GM23338 (cell line): ENCODE results near the gene MORC4. TPM values are rescaled to one million over a fixed set of nuclear protein-coding genes. Genes with fewer than 3 reads are reported as not detected.

Source experiments
- ATAC-seq: fragments of 200-7000 bp; cut with Tn5 transposase; 3 replicates; pipeline ENCODE4 v1.9.1; 2020
- DNase-seq: peaks from one replicate; pipeline ENCODE4 v3.0.0-alpha.2; 2015; ENCODE audit warnings: low spot score
- H2AFZ ChIP-seq: fragments of 200-600 bp; sonication (generic); 2 replicates; pipeline ENCODE4 v1.8.0; 2016; ENCODE audit warnings: antibody characterized with exemption, mild to moderate bottlenecking, moderate library complexity
- H3F3A ChIP-seq: fragments of 200-600 bp; sonication (generic); replicated peaks from 2 replicates; pipeline ENCODE4 v1.8.0; 2017; ENCODE audit warnings: antibody characterized with exemption, mixed run types, low read depth
- H3K27ac ChIP-seq: fragments of 200-600 bp; sonication (generic); 2 replicates; pipeline ENCODE4 v1.6.1; 2016; ENCODE audit warnings: low read depth
- H3K27me3 ChIP-seq: fragments of 200-600 bp; sonication (generic); 2 replicates; pipeline ENCODE4 v1.8.0; 2016; ENCODE audit warnings: mild to moderate bottlenecking, mixed run types, moderate library complexity; ENCODE audit not compliant: insufficient read depth
- H3K36me3 ChIP-seq: fragments of 200-600 bp; sonication (generic); 2 replicates; pipeline ENCODE4 v1.8.0; 2016; ENCODE audit warnings: mild to moderate bottlenecking; ENCODE audit not compliant: insufficient read depth
- H3K4me1 ChIP-seq: fragments of 200-600 bp; sonication (generic); 2 replicates; pipeline ENCODE4 v1.8.0; 2016; ENCODE audit warnings: mild to moderate bottlenecking, moderate library complexity; ENCODE audit not compliant: insufficient read depth
- H3K4me2 ChIP-seq: fragments of 200-600 bp; sonication (generic); 2 replicates; pipeline ENCODE4 v1.7.1; 2017; ENCODE audit warnings: mixed run types
- H3K4me3 ChIP-seq: fragments of 200-600 bp; sonication (generic); 2 replicates; pipeline ENCODE4 v1.6.1; 2016; ENCODE audit warnings: mixed run types
- H3K79me2 ChIP-seq: fragments of 200-600 bp; sonication (generic); replicated peaks from 2 replicates; pipeline ENCODE4 v1.8.0; 2017; ENCODE audit warnings: mild to moderate bottlenecking; ENCODE audit not compliant: insufficient read depth
- H3K9me2 ChIP-seq: fragments of 200-600 bp; sonication (generic); 2 replicates; pipeline ENCODE4 v1.8.0; 2017; ENCODE audit not compliant: insufficient read depth
- H4K20me1 ChIP-seq: fragments of 200-600 bp; sonication (generic); replicated peaks from 2 replicates; pipeline ENCODE4 v1.8.0; 2017; ENCODE audit warnings: mild to moderate bottlenecking; ENCODE audit not compliant: insufficient read depth
- H3K27ac Mint-ChIP-seq: 2 replicates; pipeline ENCODE4 v1.8.0; 2020; ENCODE audit warnings: inconsistent platforms, mild to moderate bottlenecking, moderate library complexity, mixed read lengths
- H3K27me3 Mint-ChIP-seq: 3 replicates; pipeline ENCODE4 v1.8.0; 2022; ENCODE audit warnings: low read depth, mild to moderate bottlenecking, moderate library complexity, mixed read lengths, inconsistent platforms; ENCODE audit not compliant: insufficient read depth, poor library complexity
- H3K36me3 Mint-ChIP-seq: 3 replicates; pipeline ENCODE4 v1.8.0; 2021; ENCODE audit warnings: low read depth, mild to moderate bottlenecking, inconsistent platforms, moderate library complexity, mixed read lengths
- H3K4me1 Mint-ChIP-seq: 3 replicates; pipeline ENCODE4 v1.8.0; 2020; ENCODE audit warnings: mild to moderate bottlenecking, inconsistent platforms, mixed read lengths
- H3K4me3 Mint-ChIP-seq: 3 replicates; pipeline ENCODE4 v1.8.0; 2021; ENCODE audit warnings: moderate library complexity, mild to moderate bottlenecking, inconsistent platforms, mixed read lengths
- H3K9me3 Mint-ChIP-seq: 3 replicates; pipeline ENCODE4 v1.8.0; 2020; ENCODE audit warnings: moderate library complexity, mild to moderate bottlenecking, inconsistent platforms, mixed read lengths
- CREB1 ChIP-seq: fragments of 250-450 bp; sonication (Bioruptor Pico); IDR thresholded peaks from 2 replicates; pipeline ENCODE4 v1.5.0; 2020; ENCODE audit warnings: low read depth, mild to moderate bottlenecking, moderate library complexity
- EZH2 ChIP-seq: fragments of 200-600 bp; sonication (generic); IDR thresholded peaks from one replicate; pipeline ENCODE4 v1.8.0; 2017; ENCODE audit warnings: antibody characterized with exemption, mild to moderate bottlenecking, low read depth; ENCODE audit not compliant: unreplicated experiment
- EZH2phosphoT487 ChIP-seq: fragments of 200-600 bp; sonication (generic); IDR thresholded peaks from one replicate; pipeline ENCODE4 v1.8.1; 2018; ENCODE audit warnings: antibody characterized with exemption; ENCODE audit not compliant: unreplicated experiment
- JUNB ChIP-seq: IDR thresholded peaks from one replicate; pipeline ENCODE4 v1.6.1; 2016; ENCODE audit warnings: antibody characterized with exemption; ENCODE audit not compliant: unreplicated experiment
- NANOG ChIP-seq: IDR thresholded peaks from 2 replicates; pipeline ENCODE4 v1.6.1; 2016; ENCODE audit warnings: antibody characterized with exemption, borderline replicate concordance
- POLR2AphosphoS5 ChIP-seq: IDR thresholded peaks from 2 replicates; pipeline ENCODE4 v1.6.1; 2016; ENCODE audit warnings: antibody characterized with exemption, low read depth
- REST ChIP-seq: IDR thresholded peaks from one replicate; pipeline ENCODE4 v1.6.1; 2018; ENCODE audit warnings: antibody characterized with exemption; ENCODE audit not compliant: unreplicated experiment
- STAT1 ChIP-seq: IDR thresholded peaks from one replicate; pipeline ENCODE4 v1.6.1; 2016; ENCODE audit warnings: antibody characterized with exemption; ENCODE audit not compliant: unreplicated experiment
- ZNF114 ChIP-seq: fragments of 250-450 bp; sonication (Bioruptor Pico); IDR thresholded peaks from 2 replicates; pipeline ENCODE4 v1.5.0; 2020; ENCODE audit warnings: mild to moderate bottlenecking, moderate library complexity
- ZNF331 ChIP-seq: fragments of 250-450 bp; sonication (Bioruptor Pico); IDR thresholded peaks from 2 replicates; pipeline ENCODE4 v1.5.0; 2020; ENCODE audit warnings: low read depth, mild to moderate bottlenecking, moderate library complexity
- polyA plus RNA-seq: library from polyadenylated mRNA; unstranded; fragments of >200 nt; fragmentation: Nextera tagmentation; extraction: Ambion mirVana; gene quantifications from 2 replicates; pipeline ENCODE4 v1.2.1, GENCODE V29; 2016
- total RNA-seq: library from RNA; depleted of rRNA; stranded (reverse); fragments of >200 nt; shearing (Covaris generic); gene quantifications from 2 replicates; pipeline ENCODE4 v1.2.3, GENCODE V29; 2014
- TF ChIP-seq, protein P1 (sequence below), 2 experiments: fragments of 200-600 bp in 1 of 2; sonication (generic) in 1 of 2; conservative IDR thresholded peaks; 2 replicates each; pipeline versions ENCODE4 v1.5.1 to v1.6.1; 2016 to 2017; ENCODE audit warnings: antibody characterized with exemption in 2 of 2, low read depth in 2 of 2, mild to moderate bottlenecking in 2 of 2, moderate library complexity in 1 of 2

MORC4 gene
- total and polyA plus RNA-seq, 2 experiments from 2014 or later: 1.6 to 1.7 TPM

DNA sequence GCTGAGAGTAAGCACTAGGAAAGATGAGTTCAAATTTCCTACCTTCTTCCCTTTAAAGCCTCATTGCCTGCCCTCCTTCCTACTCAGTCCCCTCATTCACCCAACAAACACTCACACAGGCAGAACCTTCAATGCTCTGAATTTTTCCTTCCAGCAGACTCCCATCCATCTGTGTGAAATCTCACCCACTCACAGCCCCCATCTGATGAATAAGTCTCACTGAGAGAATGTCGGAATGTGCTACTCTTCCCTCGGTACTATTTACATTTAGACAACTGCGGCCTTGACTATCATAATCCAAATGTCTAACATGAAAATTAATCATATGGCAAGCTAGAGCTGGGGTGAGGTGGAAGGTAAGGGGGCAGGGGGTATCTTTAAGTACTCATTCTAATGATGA, 60.4 kb downstream of the MORC4 start:
- H3K4me1 Mint-ChIP-seq: no peaks in the 10 kb centered on the region
- no peak overlapping the region for H3K4me2 ChIP-seq
- no peak overlapping the region for H3K4me3 Mint-ChIP-seq
- no peaks in the 10 kb centered on the region for H3K36me3 ChIP-seq
- no peaks in the 10 kb centered on the region for H3K4me1 ChIP-seq
- H4K20me1 ChIP-seq: no peaks in the 10 kb centered on the region
- no peaks in the 10 kb centered on the region for H3K27me3 Mint-ChIP-seq
- H3K27ac ChIP-seq: no peak overlapping the region
- H3K36me3 Mint-ChIP-seq: peaks cover 3% of the 10 kb centered on the region; the same call in 1 of the 3 replicates
- DNase-seq (no peak), ATAC-seq (no peak)
- TF ChIP-seq ZNF331 (CRISPR knock-in tag) (no peak), REST (no peak), EZH2phosphoT487 (no peak)
- H3K27me3 ChIP-seq: no peaks in the 10 kb centered on the region
- no peaks in the 10 kb centered on the region for H3F3A ChIP-seq
- H2AFZ ChIP-seq: no peak overlapping the region
- no peaks in the 10 kb centered on the region for H3K9me2 ChIP-seq
- no peak overlapping the region for H3K4me3 ChIP-seq
- H3K79me2 ChIP-seq: no peaks in the 10 kb centered on the region
- no peak overlapping the region for H3K27ac Mint-ChIP-seq
- no peaks in the 10 kb centered on the region for H3K9me3 Mint-ChIP-seq

DNA sequence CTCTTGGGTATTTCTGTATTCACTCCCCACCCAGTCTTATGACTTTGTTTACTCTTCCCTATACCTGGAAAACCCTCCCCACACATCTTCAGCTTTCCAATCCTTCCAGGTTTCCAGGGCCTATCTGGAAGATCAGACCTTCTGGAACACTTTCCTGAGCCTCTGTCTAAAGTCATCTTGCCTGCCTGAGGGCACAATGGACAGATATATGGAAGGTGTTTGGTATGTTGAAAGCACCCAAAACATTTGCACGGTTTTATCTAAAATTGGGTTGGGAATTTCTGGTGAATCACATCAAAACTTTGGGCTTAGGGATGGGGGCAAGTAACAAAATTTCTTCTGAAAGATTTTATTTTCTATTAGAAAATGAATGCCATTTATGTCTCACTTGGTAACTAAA, 63.8 kb downstream of the MORC4 start:
- no peak overlapping the region for H3K4me3 Mint-ChIP-seq
- ATAC-seq (no peak), DNase-seq (no peak)
- Histone ChIP-seq H3K36me3 (no peaks in the 10 kb centered on the region), H3K4me2 (no peak overlapping the region), H3K79me2 (no peaks in the 10 kb centered on the region), H2AFZ (no peak overlapping the region), H3K27me3 (no peaks in the 10 kb centered on the region), H3K4me3 (no peak overlapping the region), H4K20me1 (no peaks in the 10 kb centered on the region), H3F3A (no peaks in the 10 kb centered on the region), H3K4me1 (no peaks in the 10 kb centered on the region), H3K27ac (no peak overlapping the region), H3K9me2 (no peaks in the 10 kb centered on the region)
- H3K9me3 Mint-ChIP-seq: no peaks in the 10 kb centered on the region
- no peaks in the 10 kb centered on the region for H3K4me1 Mint-ChIP-seq
- no peak overlapping the region for H3K27ac Mint-ChIP-seq
- H3K27me3 Mint-ChIP-seq: no peaks in the 10 kb centered on the region
- H3K36me3 Mint-ChIP-seq: no peaks in the 10 kb centered on the region
- TF ChIP-seq JUNB: no peak
- no peak for TF ChIP-seq POLR2AphosphoS5
- TF ChIP-seq CREB1 (CRISPR knock-in tag): no peak
- TF ChIP-seq NANOG: no peak
- no peak for TF ChIP-seq ZNF114 (CRISPR knock-in tag)

DNA sequence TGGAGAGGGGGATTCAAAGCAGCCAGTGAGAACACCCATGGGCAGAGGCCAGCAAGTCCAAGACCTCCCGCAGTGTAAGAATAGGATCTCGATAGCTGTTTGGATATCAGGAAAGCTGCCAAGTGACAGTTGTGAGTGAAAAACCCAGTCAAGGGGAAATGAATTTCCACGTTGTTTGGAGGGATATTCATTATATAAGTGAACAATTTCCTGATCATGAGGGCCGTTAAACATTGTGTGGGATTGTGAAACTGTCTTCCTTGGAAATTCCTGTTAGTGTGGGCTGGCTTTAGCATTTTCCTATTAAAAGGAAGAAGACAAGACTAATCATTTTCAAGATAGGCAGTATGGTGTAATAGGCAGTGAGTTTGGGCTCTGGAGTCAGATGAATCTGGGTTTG, 64.8 kb downstream of the MORC4 start:
- Histone ChIP-seq H3K4me2 (no peak overlapping the region), H3K36me3 (no peaks in the 10 kb centered on the region), H3K4me3 (no peak overlapping the region), H3F3A (no peaks in the 10 kb centered on the region), H3K27me3 (no peaks in the 10 kb centered on the region), H3K27ac (no peak overlapping the region), H3K79me2 (no peaks in the 10 kb centered on the region), H2AFZ (no peak overlapping the region), H3K9me2 (no peaks in the 10 kb centered on the region), H4K20me1 (no peaks in the 10 kb centered on the region), H3K4me1 (no peaks in the 10 kb centered on the region)
- no peak for ATAC-seq
- no peak for DNase-seq
- Mint-ChIP-seq H3K36me3 (no peaks in the 10 kb centered on the region), H3K27me3 (no peaks in the 10 kb centered on the region), H3K4me3 (no peak overlapping the region), H3K4me1 (no peaks in the 10 kb centered on the region), H3K27ac (no peak overlapping the region), H3K9me3 (no peaks in the 10 kb centered on the region)
- TF ChIP-seq ZNF114 (CRISPR knock-in tag) (no peak), EZH2 (no peak), POLR2AphosphoS5 (no peak), JUNB (no peak), STAT1 (no peak)
- TF ChIP-seq, protein P1, sequence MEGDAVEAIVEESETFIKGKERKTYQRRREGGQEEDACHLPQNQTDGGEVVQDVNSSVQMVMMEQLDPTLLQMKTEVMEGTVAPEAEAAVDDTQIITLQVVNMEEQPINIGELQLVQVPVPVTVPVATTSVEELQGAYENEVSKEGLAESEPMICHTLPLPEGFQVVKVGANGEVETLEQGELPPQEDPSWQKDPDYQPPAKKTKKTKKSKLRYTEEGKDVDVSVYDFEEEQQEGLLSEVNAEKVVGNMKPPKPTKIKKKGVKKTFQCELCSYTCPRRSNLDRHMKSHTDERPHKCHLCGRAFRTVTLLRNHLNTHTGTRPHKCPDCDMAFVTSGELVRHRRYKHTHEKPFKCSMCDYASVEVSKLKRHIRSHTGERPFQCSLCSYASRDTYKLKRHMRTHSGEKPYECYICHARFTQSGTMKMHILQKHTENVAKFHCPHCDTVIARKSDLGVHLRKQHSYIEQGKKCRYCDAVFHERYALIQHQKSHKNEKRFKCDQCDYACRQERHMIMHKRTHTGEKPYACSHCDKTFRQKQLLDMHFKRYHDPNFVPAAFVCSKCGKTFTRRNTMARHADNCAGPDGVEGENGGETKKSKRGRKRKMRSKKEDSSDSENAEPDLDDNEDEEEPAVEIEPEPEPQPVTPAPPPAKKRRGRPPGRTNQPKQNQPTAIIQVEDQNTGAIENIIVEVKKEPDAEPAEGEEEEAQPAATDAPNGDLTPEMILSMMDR (conservative IDR thresholded peaks at IDR 0.05; ENCODE audit: low read depth in 2 of 2): no peak
